GM19468 (cell line): ENCODE results near the gene IKZF1.

Experiments
- ATAC-seq: cut with Tn5 transposase; IDR thresholded peaks from one replicate; pipeline ENCODE4 v1.9.1; 2021; ENCODE audit warnings: mild to moderate bottlenecking, moderate library complexity, moderate number of reproducible peaks; ENCODE audit not compliant: unreplicated experiment; ENCODE audit errors: extremely low read depth

IKZF1 gene

GRCh38 chr7:50306494-50307367 lies 2.2 kb downstream of the IKZF1 start:
- ATAC-seq: no peak

- no peak for ATAC-seq
Observed at GRCh38 chr7:50307368-50308032, 3.0 kb downstream of the IKZF1 start.

DNA sequence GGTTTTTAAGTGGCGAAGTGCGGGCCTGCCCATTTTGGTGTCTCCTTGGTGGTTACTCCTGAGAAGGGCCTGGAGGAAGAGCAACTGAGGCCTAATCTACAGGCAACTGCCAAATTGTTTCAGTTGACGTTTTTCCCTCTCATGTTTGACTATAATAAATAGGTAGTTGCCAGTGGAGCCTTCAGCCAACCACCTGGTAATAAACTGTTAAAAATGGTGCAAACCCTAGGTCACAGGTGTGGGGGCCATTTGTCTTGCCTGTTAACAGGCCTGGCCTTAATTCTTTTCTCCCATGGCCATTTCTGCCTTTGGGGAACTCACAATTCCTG lies 3.7 kb downstream of the IKZF1 start:
- no peak for ATAC-seq

DNA sequence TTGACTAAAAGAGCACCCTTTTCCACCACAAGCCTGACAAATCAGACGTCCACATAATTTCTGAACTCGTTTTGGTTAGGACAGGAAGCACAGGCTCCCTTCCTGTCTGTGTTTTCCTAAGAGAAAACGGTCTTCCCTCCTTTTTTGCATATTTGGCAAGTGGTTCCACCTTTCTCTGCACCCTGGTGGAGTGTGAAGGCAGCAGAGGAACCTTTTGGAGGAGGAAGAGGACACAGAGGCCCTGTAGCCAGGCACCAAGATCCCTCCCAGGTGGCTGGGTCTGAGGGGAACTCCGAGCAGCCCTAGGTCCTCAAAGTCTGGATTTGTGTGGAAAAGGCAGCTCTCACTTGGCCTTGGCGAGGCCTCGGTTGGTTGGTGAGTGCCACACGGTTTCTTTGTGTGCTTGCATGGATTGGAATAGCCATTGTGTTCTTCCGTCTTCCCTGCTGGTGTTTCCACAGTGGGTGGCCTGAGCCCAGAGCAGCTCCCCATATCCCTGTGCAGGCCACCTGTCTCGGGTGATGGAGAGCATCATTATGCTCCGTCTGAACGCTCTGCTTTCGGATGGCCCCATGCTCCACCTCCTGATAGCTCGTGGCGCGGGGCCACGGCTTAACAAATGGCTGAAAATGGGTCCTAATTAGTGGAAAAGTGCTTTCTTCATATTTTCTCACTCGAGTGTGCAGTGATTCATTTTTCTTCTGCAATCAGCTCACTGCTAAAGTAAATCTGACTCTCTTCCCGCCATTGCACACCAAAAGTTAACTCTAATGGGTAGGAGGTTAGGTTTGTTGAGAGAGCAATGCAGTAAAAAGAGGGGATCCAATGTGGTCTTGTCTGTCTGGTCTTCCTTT lies 4.2 kb downstream of the IKZF1 start:
- no peak for ATAC-seq

- no peak for ATAC-seq
Observed at GRCh38 chr7:50309721-50310120, 5.2 kb downstream of the IKZF1 start.

- ATAC-seq: no peak
Observed at GRCh38 chr7:50310361-50310760, 5.8 kb downstream of the IKZF1 start.

DNA sequence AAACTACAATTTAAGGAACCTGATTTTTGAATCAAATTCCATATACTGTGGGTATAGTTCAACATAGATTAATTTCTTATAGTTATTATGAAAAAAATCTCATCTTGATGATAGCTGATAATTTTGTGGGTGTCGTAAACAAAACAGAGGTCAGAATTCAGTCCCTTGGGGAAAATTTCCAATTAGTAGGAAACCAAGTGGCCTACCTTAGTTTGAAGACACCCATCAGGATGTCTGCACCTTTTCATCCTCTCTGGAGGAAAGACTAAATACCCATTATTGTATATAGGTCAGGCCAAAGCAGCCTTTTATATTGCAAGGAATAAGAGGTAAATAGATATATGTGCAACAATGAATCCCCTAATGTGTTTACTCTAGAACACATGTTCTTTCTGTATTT lies 6.4 kb downstream of the IKZF1 start:
- no peak for ATAC-seq

- ATAC-seq: no peak
Observed at GRCh38 chr7:50312250-50313162, 8.0 kb downstream of the IKZF1 start.

- ATAC-seq: no peak
Observed at GRCh38 chr7:50314836-50315592, 10.5 kb downstream of the IKZF1 start.

DNA sequence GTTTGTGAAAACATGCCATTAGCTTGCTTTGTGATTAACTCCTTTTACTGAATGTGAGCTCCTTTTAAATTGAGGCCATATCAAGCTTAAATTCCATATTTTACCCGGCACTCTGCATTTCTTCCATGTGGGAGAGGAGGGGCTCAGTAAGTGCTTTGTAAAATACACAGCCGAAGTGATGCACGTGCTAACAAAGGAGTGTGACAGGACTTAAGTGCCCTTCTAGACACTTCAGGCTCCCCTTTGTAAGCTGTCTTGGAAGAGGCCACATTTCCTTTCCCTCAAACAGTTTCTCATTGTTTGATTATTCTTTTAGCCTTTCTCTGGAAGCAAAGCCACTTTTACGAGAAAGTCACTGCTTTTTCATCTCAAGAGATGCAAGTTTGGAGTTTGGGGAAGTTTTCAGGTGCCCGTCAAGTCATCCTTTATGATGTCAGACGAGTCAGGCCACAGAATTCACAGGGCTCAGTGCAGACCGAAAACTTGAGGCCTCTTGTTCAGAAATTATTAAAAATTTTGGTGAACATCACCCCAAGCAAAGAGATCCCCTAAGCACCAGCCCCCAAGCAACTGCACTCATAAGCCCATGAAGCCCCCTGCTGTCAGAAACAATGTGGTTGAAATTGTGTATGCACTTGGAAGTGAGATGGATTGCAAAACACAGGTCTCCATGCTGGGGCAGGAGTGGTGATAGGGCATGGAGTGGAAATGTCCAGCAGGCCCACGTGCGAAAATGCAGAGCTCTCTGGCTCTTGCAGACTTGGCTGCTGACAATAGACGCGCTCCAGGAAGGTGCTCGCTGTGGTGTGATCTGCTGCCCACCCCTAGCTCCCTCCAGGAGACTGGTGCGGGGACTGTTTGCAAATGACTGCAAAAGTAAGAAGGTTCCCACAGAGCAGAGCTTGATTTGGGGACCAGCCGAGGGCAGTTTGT lies 11.5 kb downstream of the IKZF1 start:
- no peak for ATAC-seq

DNA sequence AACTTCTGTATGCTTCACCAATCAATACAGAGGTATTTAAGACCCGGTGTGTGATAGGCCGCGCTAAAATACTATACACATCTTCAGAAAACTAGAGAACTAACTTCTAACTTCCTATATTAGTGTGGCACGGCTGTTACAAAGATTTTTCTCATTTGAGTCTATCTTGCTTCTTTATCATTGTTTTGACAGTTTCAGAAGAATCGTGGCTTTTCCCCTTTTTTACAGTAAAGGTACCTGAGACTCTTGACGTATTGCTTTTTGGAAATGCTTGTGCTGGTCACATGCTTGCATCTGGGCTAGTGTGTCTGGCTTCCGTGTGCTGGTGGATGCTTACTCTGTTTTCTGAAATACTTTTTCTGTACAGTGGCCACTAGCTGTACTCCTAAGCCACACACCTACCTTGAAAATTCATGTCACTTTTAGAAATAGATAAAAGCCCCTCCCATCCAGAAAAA lies 12.7 kb downstream of the IKZF1 start:
- ATAC-seq: no peak

GRCh38 chr7:50317697-50318669 lies 13.5 kb downstream of the IKZF1 start:
- no peak for ATAC-seq

DNA sequence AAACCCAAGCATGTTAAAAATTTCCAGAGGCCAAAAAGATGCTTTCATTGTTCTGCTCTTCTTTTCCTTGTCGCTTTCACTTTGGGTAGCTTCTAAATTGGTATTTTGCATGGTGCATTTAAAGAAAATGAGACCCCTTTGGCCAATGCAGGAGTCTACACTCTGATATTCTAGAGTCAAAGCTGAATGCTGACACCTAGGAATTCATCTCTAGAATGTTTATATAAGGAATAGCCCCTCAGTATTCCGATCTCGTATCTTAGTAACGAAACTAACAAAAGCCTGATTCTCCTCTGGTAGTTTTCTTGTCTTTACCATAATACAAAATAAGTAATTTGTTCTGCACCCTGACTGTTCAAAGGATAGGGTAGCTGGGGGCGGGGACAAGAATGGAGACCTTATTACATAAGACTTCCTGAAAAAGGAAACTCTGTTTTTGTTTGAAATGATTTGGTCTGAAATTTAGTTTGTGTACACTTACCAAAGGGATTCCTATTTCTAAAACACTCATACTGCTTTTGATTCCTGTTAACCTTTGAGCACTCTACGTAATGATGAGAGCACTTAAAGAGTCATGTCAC lies 17.1 kb downstream of the IKZF1 start:
- no peak for ATAC-seq

- no peak for ATAC-seq
Observed at GRCh38 chr7:50324113-50324512, 19.6 kb downstream of the IKZF1 start.

DNA sequence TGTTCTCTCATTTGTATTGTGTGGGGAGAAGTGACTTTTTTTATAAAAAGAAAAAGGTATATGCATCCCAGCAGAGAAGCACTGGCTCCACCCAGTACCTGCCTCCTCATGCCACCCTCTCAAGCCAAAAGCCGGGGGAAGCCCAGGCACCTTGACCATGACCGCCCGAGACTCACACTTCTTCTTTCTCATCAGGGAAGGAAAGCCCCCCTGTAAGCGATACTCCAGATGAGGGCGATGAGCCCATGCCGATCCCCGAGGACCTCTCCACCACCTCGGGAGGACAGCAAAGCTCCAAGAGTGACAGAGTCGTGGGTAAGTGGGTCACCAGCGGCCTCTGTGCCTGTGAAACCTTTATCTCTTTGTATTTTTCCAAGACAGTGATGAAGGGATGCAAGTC lies 22.9 kb downstream of the IKZF1 start:
- peak; percentile 15 for ATAC-seq

DNA sequence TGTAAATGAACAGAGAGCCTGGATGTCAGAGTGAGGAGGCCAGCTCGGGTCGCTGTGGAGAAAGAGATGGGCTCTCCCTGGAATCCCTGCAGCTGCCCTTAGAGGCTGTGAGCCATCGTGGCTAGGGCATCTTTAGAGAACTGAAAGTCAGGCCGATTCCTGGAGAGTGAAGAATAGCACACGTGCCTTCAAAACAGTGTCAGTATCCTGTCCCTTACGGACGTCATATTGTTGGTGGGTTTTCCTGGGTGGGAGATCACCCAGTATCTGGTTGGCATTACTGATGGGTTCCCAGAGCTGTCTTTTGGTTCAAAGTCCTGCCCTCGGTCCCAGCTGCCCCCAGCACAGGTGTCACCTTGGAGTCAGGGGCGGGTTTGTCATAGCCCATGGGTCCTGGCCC lies 25.3 kb downstream of the IKZF1 start:
- no peak for ATAC-seq

GRCh38 chr7:50330254-50330653 lies 25.7 kb downstream of the IKZF1 start:
- no peak for ATAC-seq
